HEK293 (cell line): ENCODE measurements around the gene IVNS1ABP.

Source experiments
- CTCF ChIA-PET: fragments of 350-600 bp; formaldehyde crosslinking; extraction: SDS; loops from one replicate; lab custom pipeline; 2021; ENCODE audit warnings: antibody characterized with exemption; lab: Yijun Ruan, JAX
- POLR2A ChIA-PET: fragments of 300-600 bp; formaldehyde crosslinking; extraction: SDS; loops from one replicate; lab custom pipeline; 2020; ENCODE audit warnings: antibody characterized with exemption, inconsistent platforms; lab: Yijun Ruan, JAX
- H3K27ac ChIP-seq: fragments of 200-500 bp; sonication (Bioruptor generic); 2 replicates; pipeline ENCODE4 v1.5.1; 2014; ENCODE audit warnings: low read depth, low read length, control low read depth, inconsistent platforms; ENCODE audit errors: extremely low read depth
- H3K36me3 ChIP-seq, 2 experiments: fragments of 200-500 bp in 1 of 2; sonication (Bioruptor generic) in 1 of 2; 1 replicate in 1 of 2; 2 replicates in 1 of 2; pipeline ENCODE4 v1.5.1; 2014 to 2017; ENCODE audit warnings: inconsistent platforms in 2 of 2, low read length in 2 of 2; ENCODE audit not compliant: control insufficient read depth in 2 of 2, insufficient read depth in 1 of 2
- H3K4me1 ChIP-seq: fragments of 200-500 bp; sonication (Bioruptor generic); 2 replicates; pipeline ENCODE4 v1.5.1; 2014; ENCODE audit warnings: mild to moderate bottlenecking, low read length, inconsistent platforms; ENCODE audit not compliant: control insufficient read depth, insufficient read depth
- H3K4me3 ChIP-seq: 2 replicates; pipeline ENCODE4 v1.5.1; 2011; ENCODE audit warnings: low read depth, mild to moderate bottlenecking, control low read depth, low read length, moderate library complexity
- H3K9me3 ChIP-seq: fragments of 200-500 bp; sonication (Bioruptor generic); 2 replicates; pipeline ENCODE4 v1.5.1; 2014; ENCODE audit warnings: low read depth, low read length, inconsistent platforms; ENCODE audit not compliant: control insufficient read depth, insufficient read depth
- GFI1B ChIP-seq: fragments of 450-650 bp; formaldehyde crosslinking; IDR thresholded peaks from 2 replicates; pipeline ENCODE4 v1.5.1; 2016; ENCODE audit warnings: missing biosample characterization, missing genetic modification characterization
- GLIS2 ChIP-seq: fragments of 450-650 bp; formaldehyde crosslinking; IDR thresholded peaks from 2 replicates; pipeline ENCODE4 v1.5.1; 2016; ENCODE audit warnings: missing biosample characterization, missing genetic modification characterization
- SP2 ChIP-seq: fragments of 450-650 bp; formaldehyde crosslinking; IDR thresholded peaks from 2 replicates; pipeline ENCODE4 v1.5.1; 2016; ENCODE audit warnings: missing biosample characterization, missing genetic modification characterization
- ZNF221 ChIP-seq: fragments of 450-650 bp; formaldehyde crosslinking; IDR thresholded peaks from 2 replicates; pipeline ENCODE4 v1.5.1; 2017; ENCODE audit warnings: missing biosample characterization, missing genetic modification characterization, borderline replicate concordance
- ZNF248 ChIP-seq: fragments of 450-650 bp; formaldehyde crosslinking; IDR thresholded peaks from 2 replicates; pipeline ENCODE4 v1.5.1; 2017; ENCODE audit warnings: missing biosample characterization, missing genetic modification characterization
- ZNF292 ChIP-seq: fragments of 450-650 bp; formaldehyde crosslinking; IDR thresholded peaks from 2 replicates; pipeline ENCODE4 v1.5.1; 2016; ENCODE audit warnings: low read depth, missing biosample characterization, missing genetic modification characterization, borderline replicate concordance
- ZNF324 ChIP-seq: fragments of 450-650 bp; formaldehyde crosslinking; IDR thresholded peaks from 2 replicates; pipeline ENCODE4 v1.5.1; 2016; ENCODE audit warnings: missing biosample characterization, missing genetic modification characterization
- ZNF391 ChIP-seq: fragments of 450-650 bp; formaldehyde crosslinking; IDR thresholded peaks from 2 replicates; pipeline ENCODE4 v1.5.1; 2016; ENCODE audit warnings: low read depth, missing biosample characterization, missing genetic modification characterization, borderline replicate concordance
- ZNF394 ChIP-seq: fragments of 450-650 bp; formaldehyde crosslinking; IDR thresholded peaks from 2 replicates; pipeline ENCODE4 v1.5.1; 2016; ENCODE audit warnings: missing biosample characterization, missing genetic modification characterization, mild to moderate bottlenecking, moderate library complexity, borderline replicate concordance
- ZNF433 ChIP-seq: fragments of 450-650 bp; formaldehyde crosslinking; IDR thresholded peaks from 2 replicates; pipeline ENCODE4 v1.5.1; 2016; ENCODE audit warnings: missing biosample characterization, missing genetic modification characterization, low read depth
- ZNF510 ChIP-seq: fragments of 450-650 bp; formaldehyde crosslinking; IDR thresholded peaks from 2 replicates; pipeline ENCODE4 v1.5.1; 2018; ENCODE audit warnings: mild to moderate bottlenecking, missing genetic modification characterization, missing biosample characterization; ENCODE audit not compliant: insufficient replicate concordance
- ZNF530 ChIP-seq: fragments of 450-650 bp; formaldehyde crosslinking; IDR thresholded peaks from 2 replicates; pipeline ENCODE4 v1.5.1; 2016; ENCODE audit warnings: low read depth, missing biosample characterization, missing genetic modification characterization
- ZNF624 ChIP-seq: fragments of 450-650 bp; formaldehyde crosslinking; IDR thresholded peaks from 2 replicates; pipeline ENCODE4 v1.5.1; 2017; ENCODE audit warnings: missing biosample characterization, missing genetic modification characterization
- ZNF626 ChIP-seq: fragments of 450-650 bp; sonication (Bioruptor Pico); formaldehyde crosslinking; IDR thresholded peaks from 2 replicates; pipeline ENCODE4 v1.5.1; 2018; ENCODE audit warnings: missing biosample characterization, missing genetic modification characterization, inconsistent platforms
- ZNF660 ChIP-seq: fragments of 450-650 bp; IDR thresholded peaks from 2 replicates; pipeline ENCODE4 v1.5.1; 2018; ENCODE audit warnings: missing biosample characterization, mild to moderate bottlenecking, missing genetic modification characterization
- ZNF670 ChIP-seq: fragments of 450-650 bp; formaldehyde crosslinking; IDR thresholded peaks from 2 replicates; pipeline ENCODE4 v1.5.1; 2016; ENCODE audit warnings: missing biosample characterization, missing genetic modification characterization, low read depth
- ZNF677 ChIP-seq: fragments of 450-650 bp; IDR thresholded peaks from 2 replicates; pipeline ENCODE4 v1.5.0; 2018; ENCODE audit warnings: missing biosample characterization, mild to moderate bottlenecking, missing genetic modification characterization, moderate library complexity
- ZNF747 ChIP-seq: fragments of 450-650 bp; formaldehyde crosslinking; IDR thresholded peaks from 2 replicates; pipeline ENCODE4 v1.5.1; 2016; ENCODE audit warnings: missing biosample characterization, missing genetic modification characterization
- ZNF792 ChIP-seq: fragments of 450-650 bp; formaldehyde crosslinking; IDR thresholded peaks from 2 replicates; pipeline ENCODE4 v1.5.1; 2016; ENCODE audit warnings: missing biosample characterization, missing genetic modification characterization
- ZXDB ChIP-seq: fragments of 450-650 bp; formaldehyde crosslinking; IDR thresholded peaks from 2 replicates; pipeline ENCODE4 v1.5.1; 2016; ENCODE audit warnings: missing biosample characterization, missing genetic modification characterization
- TF ChIP-seq, protein P1 (sequence below): fragments of 450-650 bp; formaldehyde crosslinking; IDR thresholded peaks from 2 replicates; pipeline ENCODE4 v1.5.1; 2016; ENCODE audit warnings: missing biosample characterization, missing genetic modification characterization
- TF ChIP-seq, protein P2 (sequence below): fragments of 450-650 bp; IDR thresholded peaks from 2 replicates; pipeline ENCODE4 v1.5.1; 2018; ENCODE audit warnings: missing biosample characterization, missing genetic modification characterization
- TF ChIP-seq, protein P3 (sequence below): fragments of 450-650 bp; formaldehyde crosslinking; IDR thresholded peaks from 2 replicates; pipeline ENCODE4 v1.5.1; 2016; ENCODE audit warnings: missing biosample characterization, missing genetic modification characterization
- TF ChIP-seq, protein P4 (sequence below): fragments of 450-650 bp; formaldehyde crosslinking; IDR thresholded peaks from 2 replicates; pipeline ENCODE4 v1.5.1; 2016; ENCODE audit warnings: missing biosample characterization, missing genetic modification characterization

The IVNS1ABP gene

DNA sequence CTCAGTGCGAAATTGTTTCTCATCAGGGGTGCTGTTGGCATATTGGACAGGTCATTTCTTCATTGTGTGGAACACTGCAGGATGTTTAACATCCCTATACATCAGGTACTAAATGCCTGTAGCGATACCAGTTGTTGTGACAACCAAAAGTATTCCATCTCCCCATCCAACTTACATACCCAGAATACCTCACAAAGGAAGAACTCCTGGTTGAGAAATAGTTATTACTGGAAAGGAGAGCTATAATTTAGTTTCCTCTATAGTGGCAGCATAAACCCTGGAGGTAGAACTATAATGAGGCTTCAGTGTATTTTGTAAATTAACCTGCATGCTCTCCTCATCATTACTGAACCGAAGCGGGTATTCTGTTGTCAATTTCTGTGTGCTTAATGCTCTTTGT lies 45.1 kb downstream of the IVNS1ABP start:
- no peak for TF ChIP-seq ZNF677 (tag by site-specific recombination)
- TF ChIP-seq ZNF660 (tag by site-specific recombination), result no peak
- TF ChIP-seq, protein P1, sequence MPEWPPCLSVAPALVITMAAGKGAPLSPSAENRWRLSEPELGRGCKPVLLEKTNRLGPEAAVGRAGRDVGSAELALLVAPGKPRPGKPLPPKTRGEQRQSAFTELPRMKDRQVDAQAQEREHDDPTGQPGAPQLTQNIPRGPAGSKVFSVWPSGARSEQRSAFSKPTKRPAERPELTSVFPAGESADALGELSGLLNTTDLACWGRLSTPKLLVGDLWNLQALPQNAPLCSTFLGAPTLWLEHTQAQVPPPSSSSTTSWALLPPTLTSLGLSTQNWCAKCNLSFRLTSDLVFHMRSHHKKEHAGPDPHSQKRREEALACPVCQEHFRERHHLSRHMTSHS (tag by site-specific recombination), result no peak
- TF ChIP-seq ZNF792 (tag by site-specific recombination), result no peak
- no peak for TF ChIP-seq ZNF510 (tag by site-specific recombination)
- TF ChIP-seq ZNF530, result no peak
- TF ChIP-seq, protein P2, sequence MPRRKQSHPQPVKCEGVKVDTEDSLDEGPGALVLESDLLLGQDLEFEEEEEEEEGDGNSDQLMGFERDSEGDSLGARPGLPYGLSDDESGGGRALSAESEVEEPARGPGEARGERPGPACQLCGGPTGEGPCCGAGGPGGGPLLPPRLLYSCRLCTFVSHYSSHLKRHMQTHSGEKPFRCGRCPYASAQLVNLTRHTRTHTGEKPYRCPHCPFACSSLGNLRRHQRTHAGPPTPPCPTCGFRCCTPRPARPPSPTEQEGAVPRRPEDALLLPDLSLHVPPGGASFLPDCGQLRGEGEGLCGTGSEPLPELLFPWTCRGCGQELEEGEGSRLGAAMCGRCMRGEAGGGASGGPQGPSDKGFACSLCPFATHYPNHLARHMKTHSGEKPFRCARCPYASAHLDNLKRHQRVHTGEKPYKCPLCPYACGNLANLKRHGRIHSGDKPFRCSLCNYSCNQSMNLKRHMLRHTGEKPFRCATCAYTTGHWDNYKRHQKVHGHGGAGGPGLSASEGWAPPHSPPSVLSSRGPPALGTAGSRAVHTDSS (tag by site-specific recombination), result no peak
- no peak for TF ChIP-seq ZNF248 (tag by site-specific recombination)
- TF ChIP-seq, protein P3, sequence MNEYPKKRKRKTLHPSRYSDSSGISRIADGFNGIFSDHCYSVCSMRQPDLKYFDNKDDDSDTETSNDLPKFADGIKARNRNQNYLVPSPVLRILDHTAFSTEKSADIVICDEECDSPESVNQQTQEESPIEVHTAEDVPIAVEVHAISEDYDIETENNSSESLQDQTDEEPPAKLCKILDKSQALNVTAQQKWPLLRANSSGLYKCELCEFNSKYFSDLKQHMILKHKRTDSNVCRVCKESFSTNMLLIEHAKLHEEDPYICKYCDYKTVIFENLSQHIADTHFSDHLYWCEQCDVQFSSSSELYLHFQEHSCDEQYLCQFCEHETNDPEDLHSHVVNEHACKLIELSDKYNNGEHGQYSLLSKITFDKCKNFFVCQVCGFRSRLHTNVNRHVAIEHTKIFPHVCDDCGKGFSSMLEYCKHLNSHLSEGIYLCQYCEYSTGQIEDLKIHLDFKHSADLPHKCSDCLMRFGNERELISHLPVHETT (tag by site-specific recombination), result no peak
- TF ChIP-seq GLIS2 (tag by site-specific recombination), result no peak
- no peak for TF ChIP-seq ZNF626 (tag by site-specific recombination)
- no peak for TF ChIP-seq GFI1B (tag by site-specific recombination)
- TF ChIP-seq ZNF670 (tag by site-specific recombination), result no peak
- TF ChIP-seq, all 188 proteins: peak for 0
- ChIA-PET CTCF (no interaction called here), POLR2A (no interaction called here)
- Histone ChIP-seq H3K36me3 (no peaks in the 10 kb centered on the region), H3K4me3 (no peak overlapping the region), H3K4me1 (no peaks in the 10 kb centered on the region), H3K9me3 (no peaks in the 10 kb centered on the region), H3K27ac (no peak overlapping the region)

DNA sequence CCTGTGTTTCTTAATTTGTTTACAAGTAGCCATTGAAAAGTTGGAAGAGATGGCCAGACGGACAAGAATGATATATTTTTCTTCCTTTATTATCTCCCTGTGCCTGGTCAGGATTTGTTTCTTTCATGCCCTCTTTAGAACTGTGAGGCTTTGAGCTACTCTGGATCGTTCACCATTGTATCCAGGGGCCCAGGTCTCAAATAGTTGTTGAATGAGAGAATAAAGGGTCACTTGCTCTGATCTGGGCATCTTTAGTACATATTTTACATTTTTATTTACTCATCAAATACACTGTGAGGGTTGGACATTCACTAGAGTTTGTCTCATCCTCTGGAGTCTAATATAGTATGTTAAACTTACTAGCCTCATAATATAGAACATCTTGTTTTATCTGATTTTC lies 48.7 kb downstream of the IVNS1ABP start:
- H3K4me1 ChIP-seq, result no peaks in the 10 kb centered on the region
- no peak overlapping the region for H3K27ac ChIP-seq
- H3K9me3 ChIP-seq, result no peaks in the 10 kb centered on the region
- H3K36me3 ChIP-seq, result no peaks in the 10 kb centered on the region
- no peak overlapping the region for H3K4me3 ChIP-seq
- ChIA-PET CTCF (interaction anchor here (0.9 kb wide), 1 partner anchor 412 kb away, joined by 3 read pairs; no protein-coding TSS in a partner anchor), POLR2A (no interaction called here)
- TF ChIP-seq ZNF394 (tag by site-specific recombination), result no peak
- no peak for TF ChIP-seq ZNF433 (tag by site-specific recombination)
- no peak for TF ChIP-seq ZNF624
- no peak for TF ChIP-seq ZNF221 (tag by site-specific recombination)
- no peak for TF ChIP-seq ZNF324 (tag by site-specific recombination)
- TF ChIP-seq ZNF292 (tag by site-specific recombination), result no peak
- no peak for TF ChIP-seq ZXDB (tag by site-specific recombination)
- no peak for TF ChIP-seq ZNF391 (tag by site-specific recombination)
- TF ChIP-seq ZNF747 (tag by site-specific recombination), result no peak
- TF ChIP-seq, protein P4, sequence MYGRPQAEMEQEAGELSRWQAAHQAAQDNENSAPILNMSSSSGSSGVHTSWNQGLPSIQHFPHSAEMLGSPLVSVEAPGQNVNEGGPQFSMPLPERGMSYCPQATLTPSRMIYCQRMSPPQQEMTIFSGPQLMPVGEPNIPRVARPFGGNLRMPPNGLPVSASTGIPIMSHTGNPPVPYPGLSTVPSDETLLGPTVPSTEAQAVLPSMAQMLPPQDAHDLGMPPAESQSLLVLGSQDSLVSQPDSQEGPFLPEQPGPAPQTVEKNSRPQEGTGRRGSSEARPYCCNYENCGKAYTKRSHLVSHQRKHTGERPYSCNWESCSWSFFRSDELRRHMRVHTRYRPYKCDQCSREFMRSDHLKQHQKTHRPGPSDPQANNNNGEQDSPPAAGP (tag by site-specific recombination), result no peak
- no peak for TF ChIP-seq SP2
